SHP77 (cell line): ENCODE measurements around the gene C3orf85.

Source experiments
- DNase-seq, 2 experiments: peaks; one replicate each; lab custom pipeline; 2025; lab: John Stamatoyannopoulos, UW

The C3orf85 gene

DNA sequence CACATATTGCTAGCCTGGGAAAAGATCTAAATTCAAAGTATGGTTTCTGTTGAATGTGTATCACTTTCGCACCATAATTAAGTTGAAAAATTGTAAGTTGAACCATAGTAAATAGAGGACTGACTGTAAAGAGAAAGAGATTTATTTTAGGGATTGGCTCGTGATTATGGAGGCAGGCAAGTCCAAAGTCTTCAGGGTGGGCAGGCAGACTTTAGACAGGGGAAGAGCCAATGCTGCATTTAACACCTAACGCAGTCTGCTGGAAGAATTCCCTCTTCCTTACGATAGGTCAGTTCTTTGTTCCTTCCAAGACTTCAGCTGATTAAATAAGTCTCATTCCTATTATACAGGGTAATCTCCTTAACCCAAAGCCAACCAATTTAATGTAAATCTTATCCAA, 15.8 kb downstream of the C3orf85 start:
- DNase-seq: no peak

- DNase-seq: no peak
Observed at GRCh38 chr3:109154979-109155378, 18.5 kb downstream of the C3orf85 start.

DNA sequence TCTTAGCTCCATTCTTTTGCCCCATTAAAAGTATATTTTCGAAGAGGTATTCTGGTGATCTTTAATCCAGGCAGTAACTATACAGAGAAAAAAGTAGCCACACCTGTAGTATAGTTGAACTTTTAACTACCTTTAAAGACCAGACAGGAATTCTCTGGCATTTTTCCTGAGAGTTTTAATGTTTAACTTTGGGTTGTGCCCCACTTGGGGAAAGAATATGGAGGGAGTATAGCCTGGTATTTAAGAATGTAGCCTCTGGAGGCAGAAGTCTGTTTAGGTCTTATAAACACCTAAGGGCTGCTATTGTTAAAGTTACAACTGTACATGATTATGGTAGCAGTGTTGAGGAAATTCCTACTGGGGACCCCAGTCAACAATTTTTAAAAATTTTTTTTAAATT, 19.3 kb downstream of the C3orf85 start:
- no peak for DNase-seq

DNA sequence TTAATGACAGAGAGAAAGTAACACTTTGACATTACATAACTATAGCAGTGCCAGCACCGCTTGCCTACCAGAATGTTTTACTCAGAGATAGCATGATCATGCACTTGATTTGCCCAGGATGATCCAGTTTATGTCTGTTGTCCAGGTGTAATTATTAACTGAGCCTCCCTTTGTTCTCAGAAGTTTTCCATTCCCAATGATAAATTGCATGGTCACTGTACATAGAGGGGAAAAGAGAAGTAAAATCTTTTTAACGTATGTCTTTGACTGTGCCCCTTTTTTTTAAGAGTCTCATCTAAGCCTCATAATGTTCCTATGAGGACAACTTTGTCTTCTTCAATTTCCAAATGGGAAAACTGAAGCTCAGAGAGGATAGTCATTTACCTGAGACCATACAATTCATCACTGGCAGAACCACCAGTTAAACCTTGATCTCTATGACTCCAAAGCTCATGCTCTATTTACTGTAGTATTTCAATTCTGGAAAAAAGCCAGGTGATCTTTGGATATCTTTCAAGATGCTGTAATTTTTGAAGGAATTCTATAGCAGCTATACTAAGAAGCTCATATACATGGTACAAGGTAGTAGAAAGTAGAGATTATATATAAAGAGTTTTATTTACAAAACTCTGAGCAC, 25.1 kb downstream of the C3orf85 start:
- DNase-seq: no peak

GRCh38 chr3:109165905-109166304, 29.4 kb downstream of the C3orf85 start:
- DNase-seq: no peak

GRCh38 chr3:109171479-109171878, 35.0 kb downstream of the C3orf85 start:
- DNase-seq: no peak

DNA sequence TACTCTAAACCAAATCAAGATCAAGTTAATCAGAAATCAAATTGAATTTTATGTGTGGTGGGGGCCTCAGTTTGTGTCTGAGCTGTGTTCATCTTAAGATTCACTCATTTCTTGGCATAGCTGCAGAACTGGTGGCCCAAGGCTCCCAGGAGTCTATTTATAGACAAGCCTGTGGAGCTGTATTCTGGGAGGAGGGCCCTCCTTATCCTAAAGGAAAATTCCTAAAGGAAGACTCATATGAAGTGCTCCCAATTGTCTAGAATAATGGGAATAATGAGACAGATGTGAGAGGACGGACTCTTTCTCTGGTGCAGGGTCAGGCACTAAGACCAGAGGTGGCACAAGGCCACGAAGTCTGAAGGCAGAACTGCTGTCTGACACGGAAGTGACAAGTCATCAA, 38.9 kb downstream of the C3orf85 start:
- no peak for DNase-seq

- no peak for DNase-seq
Observed at GRCh38 chr3:109176726-109177125, 40.2 kb downstream of the C3orf85 start.

DNA sequence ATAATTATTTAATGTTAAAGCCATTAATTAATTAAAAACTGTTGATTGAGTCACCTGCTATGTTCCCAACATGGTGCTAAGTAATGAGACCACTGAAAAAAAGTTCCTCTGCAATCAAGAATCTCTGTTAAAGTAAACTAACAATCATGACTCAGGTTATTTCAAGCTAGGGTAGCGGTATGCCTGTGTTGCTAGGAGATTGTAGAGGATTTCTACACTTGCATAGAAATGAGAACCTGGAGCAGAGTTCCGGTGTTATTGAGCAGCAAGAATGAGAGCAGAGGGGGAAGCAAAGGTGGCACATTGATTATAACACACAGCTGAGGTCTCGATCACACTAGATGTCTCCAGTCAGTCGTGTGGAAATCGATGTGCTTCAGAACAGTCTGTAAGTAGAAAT, 41.4 kb downstream of the C3orf85 start:
- DNase-seq: no peak

DNA sequence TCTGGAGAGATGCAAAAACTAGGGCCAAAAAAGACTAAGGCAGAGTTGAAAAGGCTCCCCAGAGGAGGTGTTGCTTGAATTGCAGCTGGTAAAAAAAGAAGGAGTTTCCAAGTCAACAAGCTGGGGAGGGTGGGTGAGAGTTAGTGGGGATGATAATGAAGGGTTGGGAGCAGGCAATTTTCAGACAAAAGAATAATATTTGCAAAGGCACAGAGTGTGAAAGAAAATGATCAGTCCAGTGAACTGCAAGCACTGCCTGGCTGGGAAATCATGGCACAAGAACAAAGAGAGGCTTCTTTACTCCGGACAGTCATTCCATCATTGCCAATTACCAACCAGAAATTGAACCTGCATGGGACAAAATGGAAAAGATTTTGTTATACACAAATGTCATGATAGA, 42.2 kb downstream of the C3orf85 start:
- DNase-seq: no peak

- no peak for DNase-seq
Observed at GRCh38 chr3:109184726-109185125, 48.2 kb downstream of the C3orf85 start.

GRCh38 chr3:109187390-109187789, 50.9 kb downstream of the C3orf85 start:
- DNase-seq: no peak

DNA sequence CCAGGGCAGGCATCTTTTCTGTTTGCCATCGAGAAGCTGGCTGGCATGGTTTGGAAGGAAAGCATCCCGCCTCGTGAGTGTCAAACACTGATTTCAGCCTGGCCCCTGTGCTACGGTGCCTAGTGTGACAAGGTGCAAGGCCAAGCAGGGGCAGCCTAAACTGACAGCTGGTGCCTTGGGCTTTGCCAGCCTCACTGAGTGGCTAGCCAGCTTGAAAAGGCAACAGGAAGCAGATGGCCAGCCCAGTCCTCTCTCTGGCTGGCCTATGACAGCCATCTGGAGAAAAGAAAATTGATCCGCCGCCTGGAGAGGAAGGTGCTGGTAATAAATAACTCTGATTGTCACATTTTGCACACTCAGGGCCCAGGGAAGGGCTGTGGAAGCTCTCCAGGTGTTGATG, 52.2 kb downstream of the C3orf85 start:
- peak; percentile 83 to 91 for DNase-seq

DNA sequence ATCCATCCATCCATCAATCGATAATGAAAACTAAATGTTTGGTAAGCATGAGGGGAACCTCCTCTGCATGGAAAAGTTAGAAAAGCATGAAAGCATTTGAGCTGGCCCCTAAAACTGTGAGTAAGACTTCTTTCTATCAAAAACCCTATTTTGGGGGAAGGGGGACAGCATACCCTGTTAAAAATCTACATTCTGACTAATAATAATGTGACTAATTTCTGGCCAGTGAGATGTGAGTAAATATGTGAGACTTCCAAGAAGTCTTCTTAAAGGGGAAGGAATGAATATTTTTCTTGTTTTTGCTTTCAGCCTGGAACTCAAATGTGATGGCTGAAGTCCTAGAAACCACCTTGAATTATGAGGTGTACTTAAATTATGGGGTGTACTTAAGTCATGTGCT, 54.9 kb downstream of the C3orf85 start:
- DNase-seq: no peak

GRCh38 chr3:109195815-109196214, 59.3 kb downstream of the C3orf85 start:
- DNase-seq: no peak
